HG02763 (cell line): Measurements from ENCODE around the gene ALOXE3.
A peak's percentile ranks its signal among the peaks of the same experiment; 100 is the strongest.
"Not testable (repeated sequence)": the region's sequence is repeated elsewhere in the genome, so short reads cannot be mapped to it uniquely, and the experiment has no call there.

ENCODE experiments used
- ATAC-seq: cut with Tn5 transposase; IDR thresholded peaks from one replicate; pipeline ENCODE4 v1.9.1; 2021; ENCODE audit warnings: mild to moderate bottlenecking, moderate library complexity; ENCODE audit not compliant: unreplicated experiment

Gene ALOXE3

DNA sequence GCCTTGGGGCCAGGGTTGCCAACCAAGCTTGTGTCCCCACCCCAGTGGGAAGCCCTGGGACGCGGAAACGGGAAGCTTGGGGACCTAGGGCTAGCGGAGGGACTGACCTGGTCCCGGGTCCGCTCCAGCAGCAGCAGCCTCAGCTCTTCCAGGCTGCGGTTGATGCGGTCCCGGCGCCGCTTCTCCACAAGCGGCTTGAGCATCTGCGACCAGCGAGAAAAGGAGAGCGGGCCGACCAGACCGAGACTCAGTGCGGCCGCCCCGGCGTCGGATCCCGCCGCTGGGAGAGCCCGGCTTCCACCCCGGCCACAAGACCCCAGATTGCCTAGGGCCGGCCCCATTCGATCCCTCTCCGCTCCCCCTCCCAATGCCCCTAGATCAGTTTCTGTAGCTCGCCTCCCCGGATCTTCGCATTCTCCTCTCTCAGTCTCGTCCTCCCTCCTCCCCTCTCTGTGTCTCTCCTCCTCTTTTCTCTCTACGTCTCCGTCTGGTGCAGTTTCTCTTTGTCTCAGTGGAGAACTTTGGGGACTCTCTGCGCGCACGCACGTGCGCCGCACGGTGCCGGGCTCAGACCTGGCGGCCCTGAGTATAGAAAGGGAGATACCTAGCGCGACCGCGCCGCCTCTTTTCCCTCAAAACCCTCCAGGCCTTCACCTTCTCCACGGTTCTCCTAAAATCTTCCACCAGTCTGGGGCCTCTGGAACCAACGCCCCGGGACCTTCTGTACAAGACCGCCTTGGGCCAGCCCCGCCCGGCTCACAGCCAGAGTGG lies 4.8 kb upstream of the ALOXE3 start:
- ATAC-seq, result no peak

DNA sequence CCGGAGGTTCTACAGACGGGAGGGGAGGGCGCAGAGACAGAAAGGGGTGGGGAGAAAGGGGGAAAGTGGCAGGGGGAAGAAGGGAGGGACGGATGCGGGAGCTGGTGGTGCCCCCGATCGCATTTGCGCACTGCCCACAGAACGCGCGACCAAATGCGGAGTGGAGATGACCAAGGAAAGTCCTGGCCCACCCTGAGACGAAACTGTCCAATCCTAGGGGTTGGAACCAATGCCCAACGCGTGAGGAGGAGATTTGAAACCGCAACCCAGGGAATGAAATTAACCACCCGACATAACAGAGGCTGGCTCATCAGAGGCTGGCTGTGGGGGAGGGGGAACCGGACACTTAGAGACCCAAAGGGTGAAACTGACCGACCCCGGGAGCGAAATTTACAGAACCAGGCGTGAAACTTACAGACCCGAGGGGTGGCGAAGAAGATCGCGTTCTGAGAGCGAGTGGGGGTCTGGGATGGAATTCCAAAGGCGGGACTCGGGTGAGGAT lies 4.2 kb upstream of the ALOXE3 start:
- no peak for ATAC-seq

GRCh38 chr17:8121681-8122421 lies 3.5 kb upstream of the ALOXE3 start:
- ATAC-seq, result no peak

DNA sequence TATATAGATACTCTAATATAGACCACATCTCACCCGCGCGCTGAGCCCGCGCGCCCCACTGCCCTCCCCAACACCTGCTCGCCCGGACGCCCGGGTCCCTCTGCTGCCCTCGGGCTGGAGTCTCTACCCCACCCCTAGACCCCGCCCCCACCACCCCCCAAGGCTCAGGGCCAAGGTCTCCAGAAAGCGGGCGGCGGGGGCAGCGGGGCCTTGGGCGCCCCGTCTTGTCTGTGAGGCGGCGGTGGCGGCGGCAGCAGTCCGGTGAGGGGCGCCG lies 3.0 kb upstream of the ALOXE3 start:
- no peak for ATAC-seq

GRCh38 chr17:8120520-8121406 lies 2.4 kb upstream of the ALOXE3 start:
- no peak for ATAC-seq

GRCh38 chr17:8119581-8120519 lies 1.5 kb upstream of the ALOXE3 start:
- ATAC-seq, result peak; percentile 32

GRCh38 chr17:8118769-8119580 lies 661 bp upstream of the ALOXE3 start:
- peak; percentile 33 for ATAC-seq

DNA sequence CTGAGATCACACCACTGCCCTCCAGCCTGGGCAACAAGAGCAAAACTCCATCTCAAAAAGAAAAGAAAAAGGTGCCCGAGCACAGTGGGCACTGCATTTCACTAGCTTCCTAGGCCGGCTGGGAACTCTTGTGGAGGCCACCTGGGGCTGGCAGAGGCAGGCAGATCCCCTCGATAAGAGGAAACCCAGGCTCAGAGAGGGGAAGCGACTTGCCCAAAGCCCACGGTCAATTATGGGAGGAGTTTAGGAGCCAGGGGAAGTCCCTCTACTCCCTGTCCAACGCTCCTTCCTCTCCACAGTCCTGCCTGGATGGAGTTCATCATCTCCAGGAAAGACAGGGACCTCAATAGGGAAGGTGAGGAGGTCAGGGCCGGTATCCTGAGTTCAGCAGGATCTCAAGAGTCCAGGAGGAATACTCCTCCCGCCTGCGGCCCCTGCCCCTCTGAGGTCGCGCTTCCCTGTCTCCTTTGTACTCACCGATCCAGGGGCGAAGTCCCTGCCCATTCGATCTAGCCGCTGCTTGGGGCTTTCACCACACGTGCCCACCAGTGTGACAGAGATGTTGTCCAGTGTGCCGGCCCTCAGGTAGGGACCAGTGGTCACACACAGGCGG lies 841 bp downstream of the ALOXE3 start:
- no peak for ATAC-seq

DNA sequence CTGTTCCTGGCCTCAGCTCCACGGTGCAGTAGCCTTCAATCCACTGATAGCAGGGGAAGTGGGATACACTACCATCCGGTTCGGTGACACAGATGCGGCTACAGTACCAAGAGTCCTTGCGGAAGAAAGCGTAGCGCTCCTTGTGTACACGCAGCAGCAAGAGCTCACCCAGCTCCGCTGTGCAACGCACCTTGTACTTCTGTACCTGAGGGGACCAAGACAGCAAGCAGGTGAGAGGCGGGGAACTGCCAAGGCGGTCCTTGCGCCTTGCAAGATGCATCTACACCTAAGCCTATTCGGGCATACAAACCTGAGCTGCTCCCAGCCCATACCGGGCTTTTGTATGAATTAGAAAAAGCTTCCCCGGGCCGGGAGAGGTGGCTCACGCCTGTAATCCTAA lies 1.5 kb downstream of the ALOXE3 start:
- no peak for ATAC-seq

- no peak for ATAC-seq
Observed at GRCh38 chr17:8110907-8111306, 7.4 kb downstream of the ALOXE3 start.

DNA sequence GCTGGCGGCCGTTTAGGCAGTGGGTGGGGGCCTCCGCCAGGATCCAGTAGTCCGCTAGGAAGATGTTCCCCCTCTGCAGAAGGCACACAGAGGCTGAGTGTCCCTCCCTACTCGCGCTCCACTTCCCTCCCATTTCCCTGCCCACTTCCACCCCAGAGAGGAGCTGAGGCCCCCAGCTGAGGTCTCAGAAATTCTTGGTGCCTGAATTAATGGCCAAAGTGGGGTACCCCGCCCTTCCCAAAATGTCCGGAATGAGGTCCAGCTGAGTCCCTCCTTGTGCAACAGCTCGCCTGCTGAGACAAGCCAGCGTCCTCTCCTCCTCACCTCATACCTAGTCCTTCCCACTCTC lies 7.9 kb downstream of the ALOXE3 start:
- ATAC-seq, result no peak

- no peak for ATAC-seq
Observed at GRCh38 chr17:8109661-8110455, 8.5 kb downstream of the ALOXE3 start.

DNA sequence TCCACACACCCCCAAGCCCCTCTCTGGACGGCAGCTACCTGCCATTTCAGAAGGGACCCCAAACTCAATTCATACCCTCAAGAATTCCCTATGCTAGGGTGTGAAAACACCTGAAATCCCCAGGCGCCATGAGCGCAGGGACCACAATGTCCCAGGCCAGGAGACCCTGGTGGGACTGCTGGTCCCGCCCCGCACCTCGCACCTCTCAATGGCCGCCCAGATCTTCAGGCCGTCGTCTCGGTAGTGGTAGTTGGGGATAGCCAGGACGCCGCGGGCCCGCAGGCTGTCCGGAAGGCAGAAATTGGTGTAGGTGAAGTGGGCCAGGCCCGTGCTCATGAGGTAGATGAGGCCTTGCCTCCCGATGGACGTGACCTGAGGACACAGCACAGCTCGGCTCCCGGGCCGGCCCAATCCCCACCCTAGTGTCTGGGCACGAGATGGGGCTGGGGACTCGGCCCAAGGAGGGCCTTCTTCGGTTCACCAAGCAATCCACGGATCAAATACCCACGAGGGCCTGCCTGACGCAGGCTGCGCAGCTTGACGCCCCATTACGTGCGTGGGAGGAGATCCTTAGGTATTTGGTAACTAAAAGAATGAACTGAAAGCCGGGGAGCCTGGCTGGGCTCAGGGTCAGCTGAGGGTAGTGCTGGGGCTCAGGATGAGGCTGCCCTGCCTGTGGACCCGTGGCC lies 9.2 kb downstream of the ALOXE3 start:
- no peak for ATAC-seq

DNA sequence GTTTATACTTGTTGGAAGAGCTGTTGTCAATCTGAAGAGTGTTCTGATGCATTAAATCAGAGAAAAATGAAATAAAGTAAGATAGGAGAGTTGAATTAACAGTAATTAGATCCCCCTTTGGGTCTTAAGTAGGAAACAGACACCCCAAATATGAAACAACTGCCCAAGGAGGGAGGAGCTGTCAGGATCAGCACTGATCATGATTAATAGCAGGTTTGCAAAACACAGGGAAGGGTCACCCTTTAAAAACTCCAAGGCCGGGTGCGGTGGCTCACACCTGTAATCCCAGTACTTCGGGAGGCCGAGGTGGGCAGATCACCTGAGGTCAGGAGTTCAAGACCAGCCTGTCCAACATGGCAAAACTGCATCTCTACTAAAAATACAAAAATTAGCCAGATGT lies 11.3 kb downstream of the ALOXE3 start:
- not testable (repeated sequence) for ATAC-seq

DNA sequence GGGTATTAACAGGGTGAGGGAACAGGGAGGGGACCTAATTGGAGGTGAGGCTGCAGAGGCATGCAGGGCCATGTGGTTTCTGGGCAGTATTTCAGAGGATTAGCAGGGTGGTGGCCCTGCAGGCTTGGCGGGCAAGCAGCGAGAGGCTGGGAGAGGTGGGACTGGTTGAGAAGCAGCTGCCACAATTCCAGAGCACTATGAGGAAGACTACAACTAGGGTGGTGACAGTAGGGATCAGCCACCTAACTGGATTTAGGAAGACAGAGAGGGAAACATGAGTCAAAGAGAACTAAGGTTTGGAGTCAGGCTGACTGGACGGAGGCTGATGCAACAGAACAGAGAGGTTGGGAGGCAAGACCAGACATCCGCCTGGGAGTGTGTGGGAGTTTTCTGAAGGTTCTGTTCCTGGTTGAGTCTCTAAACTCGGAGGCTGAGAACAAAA lies 12.3 kb downstream of the ALOXE3 start:
- ATAC-seq, result no peak

- no peak for ATAC-seq
Observed at GRCh38 chr17:8104911-8105310, 13.4 kb downstream of the ALOXE3 start.

DNA sequence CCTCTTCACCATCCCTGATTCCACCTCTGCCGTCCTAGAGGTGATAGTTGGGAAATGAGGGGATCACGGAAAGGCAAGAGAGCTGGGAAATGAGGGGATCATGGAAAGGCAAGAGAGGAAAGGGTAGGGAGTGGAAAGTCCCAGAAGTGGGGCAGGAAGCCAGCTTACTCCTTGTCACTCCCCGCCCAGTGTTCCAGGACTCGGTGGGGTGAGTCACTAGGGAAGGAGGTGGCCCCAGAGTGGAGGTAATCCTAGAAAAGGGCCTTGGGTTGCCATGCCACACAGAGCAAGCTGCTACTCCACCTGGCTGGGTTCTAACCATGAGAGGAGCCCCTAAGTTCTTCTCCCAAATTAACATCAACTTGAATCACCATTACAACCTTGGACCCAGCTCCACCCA lies 14.8 kb downstream of the ALOXE3 start:
- no peak for ATAC-seq

- no peak for ATAC-seq
Observed at GRCh38 chr17:8101721-8102120, 16.6 kb downstream of the ALOXE3 start.
